Measurements from ENCODE around the gene ANKRD11. TPM values are rescaled to one million over a fixed set of nuclear protein-coding genes. Genes with fewer than 3 reads are reported as not detected.

The ANKRD11 gene
- total RNA-seq, 1 experiment from 2014 or later = 297 TPM

DNA sequence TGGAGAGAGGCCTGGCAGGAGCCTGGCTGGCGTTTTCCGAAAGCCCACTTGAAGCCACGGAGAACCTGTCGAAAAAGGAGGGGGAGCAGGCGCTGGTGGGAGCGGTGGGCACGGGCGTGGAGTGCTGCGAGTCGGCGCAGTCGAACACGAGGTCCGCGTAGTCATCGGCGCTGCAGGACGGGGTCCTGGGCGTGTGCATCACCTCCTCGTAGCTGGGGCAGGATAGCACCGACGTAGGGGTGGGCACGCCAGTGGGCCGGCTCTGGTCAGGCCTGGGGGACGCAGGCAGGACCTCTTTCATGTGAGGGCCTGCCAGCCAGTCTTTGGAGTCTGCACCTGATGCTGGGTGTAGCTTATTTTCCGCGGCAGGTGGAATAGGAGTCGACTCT is 209.2 kb downstream of the ANKRD11 start:
- H3K4me1 Mint-ChIP-seq (ENCODE audit: low read depth, unreplicated experiment) = no peaks in the 10 kb centered on the region
- Histone ChIP-seq H3K36me3 (ENCODE audit: control insufficient read depth, insufficient read depth, low read length) (peaks cover 7% of the 10 kb centered on the region), H3K9me3 (no peaks in the 10 kb centered on the region), H3K4me3 (ENCODE audit: low read depth, low read length) (no peak overlapping the region), H3K27me3 (replicated peaks; ENCODE audit: control insufficient read depth, insufficient read depth, low read length) (no peaks in the 10 kb centered on the region), H3K4me1 (peaks cover 12% of the 10 kb centered on the region)
- no peaks in the 10 kb centered on the region for H3K9me3 Mint-ChIP-seq (ENCODE audit: unreplicated experiment)
- intact Hi-C loops (cut with micrococcal nuclease; ENCODE audit: unreplicated experiment) = no loop called here
- ChIA-PET CTCF (no interaction called here), POLR2A (no interaction called here)
- peaks cover 27% of the 10 kb centered on the region for H3K36me3 Mint-ChIP-seq (ENCODE audit: insufficient read depth, unreplicated experiment)
- TF ChIP-seq, protein P1, sequence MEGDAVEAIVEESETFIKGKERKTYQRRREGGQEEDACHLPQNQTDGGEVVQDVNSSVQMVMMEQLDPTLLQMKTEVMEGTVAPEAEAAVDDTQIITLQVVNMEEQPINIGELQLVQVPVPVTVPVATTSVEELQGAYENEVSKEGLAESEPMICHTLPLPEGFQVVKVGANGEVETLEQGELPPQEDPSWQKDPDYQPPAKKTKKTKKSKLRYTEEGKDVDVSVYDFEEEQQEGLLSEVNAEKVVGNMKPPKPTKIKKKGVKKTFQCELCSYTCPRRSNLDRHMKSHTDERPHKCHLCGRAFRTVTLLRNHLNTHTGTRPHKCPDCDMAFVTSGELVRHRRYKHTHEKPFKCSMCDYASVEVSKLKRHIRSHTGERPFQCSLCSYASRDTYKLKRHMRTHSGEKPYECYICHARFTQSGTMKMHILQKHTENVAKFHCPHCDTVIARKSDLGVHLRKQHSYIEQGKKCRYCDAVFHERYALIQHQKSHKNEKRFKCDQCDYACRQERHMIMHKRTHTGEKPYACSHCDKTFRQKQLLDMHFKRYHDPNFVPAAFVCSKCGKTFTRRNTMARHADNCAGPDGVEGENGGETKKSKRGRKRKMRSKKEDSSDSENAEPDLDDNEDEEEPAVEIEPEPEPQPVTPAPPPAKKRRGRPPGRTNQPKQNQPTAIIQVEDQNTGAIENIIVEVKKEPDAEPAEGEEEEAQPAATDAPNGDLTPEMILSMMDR (IDR thresholded peaks at IDR 0.05; ENCODE audit: insufficient read depth in 1 of 2, low read depth in 1 of 2, low read length in 1 of 2, severe bottlenecking in 1 of 2, unreplicated experiment in 1 of 2) = no peak
- DNase-seq = no peak
- no peak overlapping the region for H3K27ac Mint-ChIP-seq (ENCODE audit: unreplicated experiment)
- BruUV-seq (replicated peaks) = no TSS peak
- no peak overlapping the region for H3K4me3 Mint-ChIP-seq (ENCODE audit: unreplicated experiment)
- no peaks in the 10 kb centered on the region for H3K27me3 Mint-ChIP-seq (ENCODE audit: insufficient read depth, unreplicated experiment)

DNA sequence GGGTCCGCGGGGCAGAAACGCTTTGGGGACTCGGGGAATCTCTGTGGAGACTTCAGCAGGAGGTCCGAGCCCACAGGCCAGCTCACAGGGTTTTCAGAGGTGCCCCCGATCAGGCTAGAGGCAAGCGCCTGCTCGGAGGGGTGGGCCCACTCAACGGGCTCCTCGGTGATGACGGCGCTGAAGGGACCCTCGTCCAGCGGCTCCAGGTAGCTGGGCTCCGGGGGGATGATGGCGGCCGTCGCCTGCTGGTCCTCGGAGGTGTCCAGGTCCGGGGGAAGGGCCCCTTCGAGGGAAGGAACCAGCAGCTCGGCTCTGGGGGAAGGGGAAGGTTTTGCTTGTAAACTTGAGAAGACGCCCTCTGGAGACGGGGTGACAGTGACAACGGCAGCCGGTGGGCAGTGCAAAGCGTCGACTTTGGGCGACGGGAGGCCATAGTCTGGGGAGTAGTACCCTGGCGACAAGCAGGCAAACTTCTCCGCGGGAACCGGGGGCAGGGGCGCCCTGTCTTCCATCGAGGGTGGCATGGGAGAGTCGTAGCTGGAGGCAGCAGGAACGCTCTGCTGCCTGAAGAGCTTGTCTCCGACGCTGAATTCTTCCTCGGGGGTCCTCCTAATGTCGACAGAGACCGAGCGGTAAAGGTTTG is 209.7 kb downstream of the ANKRD11 start:
- intact Hi-C loops (cut with micrococcal nuclease; ENCODE audit: unreplicated experiment) = no loop called here
- Histone ChIP-seq H3K27me3 (replicated peaks; ENCODE audit: control insufficient read depth, insufficient read depth, low read length) (no peaks in the 10 kb centered on the region), H3K9me3 (no peaks in the 10 kb centered on the region), H3K4me1 (peaks cover 12% of the 10 kb centered on the region), H3K4me3 (ENCODE audit: low read depth, low read length) (no peak overlapping the region), H3K36me3 (ENCODE audit: control insufficient read depth, insufficient read depth, low read length) (peaks cover 7% of the 10 kb centered on the region)
- H3K4me1 Mint-ChIP-seq (ENCODE audit: low read depth, unreplicated experiment) = no peaks in the 10 kb centered on the region
- no TSS peak for BruUV-seq (replicated peaks)
- H3K27me3 Mint-ChIP-seq (ENCODE audit: insufficient read depth, unreplicated experiment) = no peaks in the 10 kb centered on the region
- no peaks in the 10 kb centered on the region for H3K9me3 Mint-ChIP-seq (ENCODE audit: unreplicated experiment)
- ChIA-PET CTCF (no interaction called here), POLR2A (no interaction called here)
- TF ChIP-seq, protein P1 (IDR thresholded peaks at IDR 0.05; ENCODE audit: insufficient read depth in 1 of 2, low read depth in 1 of 2, low read length in 1 of 2, severe bottlenecking in 1 of 2, unreplicated experiment in 1 of 2) = no peak
- no peak overlapping the region for H3K4me3 Mint-ChIP-seq (ENCODE audit: unreplicated experiment)
- DNase-seq = no peak
- H3K27ac Mint-ChIP-seq (ENCODE audit: unreplicated experiment) = no peak overlapping the region
- peaks cover 32% of the 10 kb centered on the region for H3K36me3 Mint-ChIP-seq (ENCODE audit: insufficient read depth, unreplicated experiment)

DNA sequence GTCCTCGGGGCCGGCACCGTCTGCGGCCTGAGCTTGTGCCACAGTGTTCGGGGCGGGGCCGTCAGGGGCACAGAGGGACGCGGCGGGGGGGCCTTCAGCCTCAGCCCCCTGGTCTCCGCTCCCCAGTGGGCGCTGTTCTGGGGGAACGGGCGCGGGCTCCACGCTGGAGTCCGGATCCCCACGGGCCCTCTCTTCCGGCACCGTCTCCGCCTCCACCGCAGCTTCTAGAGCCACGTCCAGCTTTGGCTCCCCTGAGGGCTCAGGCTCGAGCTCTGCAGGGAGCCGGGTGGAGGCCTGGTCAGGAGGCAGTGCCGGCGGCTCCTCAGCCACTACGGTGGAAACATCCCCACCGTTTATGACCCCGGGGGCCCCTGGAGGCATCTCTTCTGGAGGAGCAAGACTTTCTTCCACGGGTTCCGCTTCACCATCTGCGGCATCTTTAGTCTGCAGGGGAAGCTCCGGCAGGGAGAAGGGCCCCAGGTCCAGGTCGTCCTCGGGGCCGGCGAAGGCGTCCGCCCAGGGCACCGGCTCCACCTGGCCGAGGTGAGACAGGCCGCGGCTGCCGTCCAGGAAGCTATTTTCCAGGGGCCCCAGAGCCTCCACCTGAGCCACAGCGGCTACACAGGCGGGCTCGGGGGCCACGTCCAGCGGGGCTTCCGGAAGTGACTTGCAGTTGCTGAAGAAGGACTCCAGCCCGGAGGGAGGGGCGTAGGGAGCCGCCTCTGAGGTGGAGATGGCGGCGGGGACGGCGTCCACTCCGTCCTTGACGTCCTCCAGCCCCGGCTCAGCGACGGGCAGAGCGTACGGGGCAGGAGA is 210.5 kb downstream of the ANKRD11 start:
- TF ChIP-seq, protein P1 (IDR thresholded peaks at IDR 0.05; ENCODE audit: insufficient read depth in 1 of 2, low read depth in 1 of 2, low read length in 1 of 2, severe bottlenecking in 1 of 2, unreplicated experiment in 1 of 2) = no peak
- CTCF ChIA-PET = no interaction called here
- Histone ChIP-seq H3K36me3 (ENCODE audit: control insufficient read depth, insufficient read depth, low read length) (peaks cover 8% of the 10 kb centered on the region), H3K27me3 (replicated peaks; ENCODE audit: control insufficient read depth, insufficient read depth, low read length) (no peaks in the 10 kb centered on the region), H3K4me1 (peaks cover 11% of the 10 kb centered on the region), H3K9me3 (no peaks in the 10 kb centered on the region), H3K4me3 (ENCODE audit: low read depth, low read length) (no peak overlapping the region)
- Mint-ChIP-seq H3K27me3 (ENCODE audit: insufficient read depth, unreplicated experiment) (no peaks in the 10 kb centered on the region), H3K36me3 (ENCODE audit: insufficient read depth, unreplicated experiment) (peaks cover 40% of the 10 kb centered on the region), H3K4me1 (ENCODE audit: low read depth, unreplicated experiment) (no peaks in the 10 kb centered on the region), H3K9me3 (ENCODE audit: unreplicated experiment) (no peaks in the 10 kb centered on the region), H3K4me3 (ENCODE audit: unreplicated experiment) (no peak overlapping the region), H3K27ac (ENCODE audit: unreplicated experiment) (no peak overlapping the region)
- no TSS peak for BruUV-seq (replicated peaks)
- POLR2A ChIA-PET = no interaction called here
- intact Hi-C loops (cut with micrococcal nuclease; ENCODE audit: unreplicated experiment) = no loop called here
- DNase-seq = no peak

All from Caco-2 (cell line).